IMR-90 (cell line): Measurements from ENCODE around the gene PDLIM5.

Experiments
- BHLHE40 ChIP-seq: fragments of 150-350 bp; IDR thresholded peaks from 2 replicates; pipeline ENCODE4 v1.6.1; 2016; ENCODE audit warnings: mild to moderate bottlenecking, low read depth, low read length
- CEBPB ChIP-seq: IDR thresholded peaks from 2 replicates; pipeline ENCODE4 v1.6.1; 2012; ENCODE audit warnings: low read depth, low read length, improper control_type of control experiment
- MAFK ChIP-seq: IDR thresholded peaks from 2 replicates; pipeline ENCODE4 v1.6.1; 2012; ENCODE audit warnings: low read depth, low read length, improper control_type of control experiment
- MAZ ChIP-seq: IDR thresholded peaks from 2 replicates; pipeline ENCODE4 v1.6.1; 2012; ENCODE audit warnings: low read depth, mild to moderate bottlenecking, low read length, improper control_type of control experiment, moderate library complexity, borderline replicate concordance
- MXI1 ChIP-seq: IDR thresholded peaks from 2 replicates; pipeline ENCODE4 v1.6.1; 2012; ENCODE audit warnings: low read depth, mild to moderate bottlenecking, low read length, moderate library complexity, borderline replicate concordance
- NFE2L2 ChIP-seq: fragments of 150-350 bp; IDR thresholded peaks from 2 replicates; pipeline ENCODE4 v1.6.1; 2016; ENCODE audit warnings: low read depth, mild to moderate bottlenecking, low read length
- POLR2A ChIP-seq: IDR thresholded peaks from 2 replicates; pipeline ENCODE4 v1.6.1; 2012; ENCODE audit warnings: mild to moderate bottlenecking, low read depth, low read length
- RAD21 ChIP-seq: IDR thresholded peaks from 2 replicates; pipeline ENCODE4 v1.6.1; 2012; ENCODE audit warnings: low read length, improper control_type of control experiment
- RCOR1 ChIP-seq: IDR thresholded peaks from 2 replicates; pipeline ENCODE4 v1.6.1; 2012; ENCODE audit warnings: mild to moderate bottlenecking, low read length, improper control_type of control experiment; ENCODE audit not compliant: insufficient replicate concordance
- RFX5 ChIP-seq: IDR thresholded peaks from 2 replicates; pipeline ENCODE4 v1.8.0; 2012; ENCODE audit warnings: low read depth, mild to moderate bottlenecking, low read length, moderate library complexity
- SMC3 ChIP-seq: fragments of 150-350 bp; IDR thresholded peaks from 2 replicates; pipeline ENCODE4 v1.6.1; 2016; ENCODE audit warnings: low read depth, mild to moderate bottlenecking, antibody characterized with exemption, low read length, moderate library complexity
- TF ChIP-seq, protein P1 (sequence below): conservative IDR thresholded peaks from 2 replicates; pipeline ENCODE4 v1.5.1; 2012; ENCODE audit warnings: mild to moderate bottlenecking, low read depth, low read length, improper control_type of control experiment
- TF ChIP-seq, protein P2 (sequence below): fragments of 150-350 bp; IDR thresholded peaks from 2 replicates; pipeline ENCODE4 v1.6.1; 2017; ENCODE audit warnings: mild to moderate bottlenecking, antibody characterized with exemption, low read length, low read depth
- TF ChIP-seq, protein P3 (sequence below): fragments of 150-350 bp; IDR thresholded peaks from 2 replicates; pipeline ENCODE4 v1.6.1; 2016; ENCODE audit warnings: low read depth, mild to moderate bottlenecking, low read length, moderate library complexity, borderline replicate concordance

DNA sequence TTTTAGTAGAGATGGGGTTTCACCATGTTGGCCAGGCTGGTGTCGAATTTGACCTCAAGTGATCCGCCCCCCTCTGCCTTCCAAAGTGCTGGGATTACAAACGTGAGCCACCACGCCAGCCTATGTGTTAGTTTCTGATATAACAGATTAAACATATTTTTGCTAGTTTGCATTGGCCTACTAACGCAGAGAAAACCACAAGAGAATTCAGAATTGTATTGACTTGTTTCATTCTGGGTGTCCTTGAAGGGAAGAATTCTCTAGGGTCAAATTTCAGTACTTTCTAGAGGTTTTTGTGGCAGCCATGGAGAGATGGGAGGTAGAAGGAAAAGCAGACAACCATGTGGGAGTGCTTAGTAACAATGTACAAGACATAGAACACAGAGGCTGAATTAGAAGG is 259.9 kb downstream of the PDLIM5 start:
- TF ChIP-seq POLR2A (no peak), NFE2L2 (no peak), RAD21 (no peak), RCOR1 (no peak), MXI1 (no peak), MAFK (no peak), CEBPB (no peak), RFX5 (no peak), MAZ (no peak), BHLHE40 (no peak), SMC3 (no peak)
- TF ChIP-seq, protein P1, sequence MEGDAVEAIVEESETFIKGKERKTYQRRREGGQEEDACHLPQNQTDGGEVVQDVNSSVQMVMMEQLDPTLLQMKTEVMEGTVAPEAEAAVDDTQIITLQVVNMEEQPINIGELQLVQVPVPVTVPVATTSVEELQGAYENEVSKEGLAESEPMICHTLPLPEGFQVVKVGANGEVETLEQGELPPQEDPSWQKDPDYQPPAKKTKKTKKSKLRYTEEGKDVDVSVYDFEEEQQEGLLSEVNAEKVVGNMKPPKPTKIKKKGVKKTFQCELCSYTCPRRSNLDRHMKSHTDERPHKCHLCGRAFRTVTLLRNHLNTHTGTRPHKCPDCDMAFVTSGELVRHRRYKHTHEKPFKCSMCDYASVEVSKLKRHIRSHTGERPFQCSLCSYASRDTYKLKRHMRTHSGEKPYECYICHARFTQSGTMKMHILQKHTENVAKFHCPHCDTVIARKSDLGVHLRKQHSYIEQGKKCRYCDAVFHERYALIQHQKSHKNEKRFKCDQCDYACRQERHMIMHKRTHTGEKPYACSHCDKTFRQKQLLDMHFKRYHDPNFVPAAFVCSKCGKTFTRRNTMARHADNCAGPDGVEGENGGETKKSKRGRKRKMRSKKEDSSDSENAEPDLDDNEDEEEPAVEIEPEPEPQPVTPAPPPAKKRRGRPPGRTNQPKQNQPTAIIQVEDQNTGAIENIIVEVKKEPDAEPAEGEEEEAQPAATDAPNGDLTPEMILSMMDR: no peak
- TF ChIP-seq, protein P2, sequence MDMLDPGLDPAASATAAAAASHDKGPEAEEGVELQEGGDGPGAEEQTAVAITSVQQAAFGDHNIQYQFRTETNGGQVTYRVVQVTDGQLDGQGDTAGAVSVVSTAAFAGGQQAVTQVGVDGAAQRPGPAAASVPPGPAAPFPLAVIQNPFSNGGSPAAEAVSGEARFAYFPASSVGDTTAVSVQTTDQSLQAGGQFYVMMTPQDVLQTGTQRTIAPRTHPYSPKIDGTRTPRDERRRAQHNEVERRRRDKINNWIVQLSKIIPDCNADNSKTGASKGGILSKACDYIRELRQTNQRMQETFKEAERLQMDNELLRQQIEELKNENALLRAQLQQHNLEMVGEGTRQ: no peak
- TF ChIP-seq, protein P3, sequence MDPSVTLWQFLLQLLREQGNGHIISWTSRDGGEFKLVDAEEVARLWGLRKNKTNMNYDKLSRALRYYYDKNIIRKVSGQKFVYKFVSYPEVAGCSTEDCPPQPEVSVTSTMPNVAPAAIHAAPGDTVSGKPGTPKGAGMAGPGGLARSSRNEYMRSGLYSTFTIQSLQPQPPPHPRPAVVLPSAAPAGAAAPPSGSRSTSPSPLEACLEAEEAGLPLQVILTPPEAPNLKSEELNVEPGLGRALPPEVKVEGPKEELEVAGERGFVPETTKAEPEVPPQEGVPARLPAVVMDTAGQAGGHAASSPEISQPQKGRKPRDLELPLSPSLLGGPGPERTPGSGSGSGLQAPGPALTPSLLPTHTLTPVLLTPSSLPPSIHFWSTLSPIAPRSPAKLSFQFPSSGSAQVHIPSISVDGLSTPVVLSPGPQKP: no peak
